Mucosa of rectum (tissue), 2 donors: ENCODE data around the gene SAMD15.

Experiments used
- H3K27ac ChIP-seq, 2 donors: one replicate each; pipeline ENCODE4 v1.7.0; 2013; ENCODE audit warnings: inconsistent platforms in 2 of 2, low read depth in 2 of 2, low read length in 2 of 2
- H3K27me3 ChIP-seq, 2 donors: one replicate each; pipeline ENCODE4 v1.7.0; 2013; ENCODE audit warnings: low read length in 2 of 2; ENCODE audit not compliant: control insufficient read depth in 2 of 2, insufficient read depth in 2 of 2
- H3K36me3 ChIP-seq, 2 donors: one replicate each; pipeline ENCODE4 v1.7.0; 2013; ENCODE audit warnings: low read length in 2 of 2; ENCODE audit not compliant: control insufficient read depth in 2 of 2, insufficient read depth in 2 of 2
- H3K4me1 ChIP-seq, 2 donors: one replicate each; pipeline ENCODE4 v1.7.0; 2013; ENCODE audit warnings: low read length in 2 of 2, mild to moderate bottlenecking in 1 of 2; ENCODE audit not compliant: control insufficient read depth in 2 of 2, insufficient read depth in 2 of 2
- H3K4me3 ChIP-seq, 2 donors: one replicate each; pipeline ENCODE4 v1.7.0; 2013; ENCODE audit warnings: low read length in 2 of 2
- H3K9ac ChIP-seq, 2 donors: one replicate each; pipeline ENCODE4 v1.7.0; 2013; ENCODE audit warnings: low read length in 2 of 2, low read depth in 1 of 2, mild to moderate bottlenecking in 1 of 2
- H3K9me3 ChIP-seq, 2 donors: one replicate each; pipeline ENCODE4 v1.7.0; 2013; ENCODE audit warnings: low read length in 2 of 2; ENCODE audit not compliant: control insufficient read depth in 2 of 2
- donor health status: healthy.
- donor health status: Normal muscosa, but diverticular disease.

Gene SAMD15

GRCh38 chr14:77439861-77440260 lies 62.7 kb downstream of the SAMD15 start:
- Histone ChIP-seq H3K27me3 (no peaks in the 10 kb centered on the region), H3K9me3 (no peaks in the 10 kb centered on the region), H3K27ac (no peak overlapping the region), H3K4me1 (no peaks in the 10 kb centered on the region), H3K36me3 (peaks cover 61 to 65% of the 10 kb centered on the region in 2 donors), H3K4me3 (no peak overlapping the region), H3K9ac (no peak overlapping the region)
